HPDE6-E6E7 (cell line): ENCODE data around the gene CDKAL1.

Source experiments
- DNase-seq: peaks from one replicate; pipeline ENCODE4 v3.0.0; 2011; ENCODE audit warnings: missing footprints; ENCODE audit errors: extremely low spot score

Gene CDKAL1

GRCh38 chr6:20554326-20554725, 20.1 kb downstream of the CDKAL1 start:
- no peak for DNase-seq

GRCh38 chr6:20554817-20555216, 20.6 kb downstream of the CDKAL1 start:
- DNase-seq = no peak

- no peak for DNase-seq
Observed at GRCh38 chr6:20559924-20560551, 25.8 kb downstream of the CDKAL1 start.

GRCh38 chr6:20563377-20563776, 29.1 kb downstream of the CDKAL1 start:
- no peak for DNase-seq

- DNase-seq = no peak
Observed at GRCh38 chr6:20564269-20564668, 30.0 kb downstream of the CDKAL1 start.

- no peak for DNase-seq
Observed at GRCh38 chr6:20564777-20565176, 30.5 kb downstream of the CDKAL1 start.

- DNase-seq = no peak
Observed at GRCh38 chr6:20565342-20565741, 31.1 kb downstream of the CDKAL1 start.

GRCh38 chr6:20566109-20566508, 31.9 kb downstream of the CDKAL1 start:
- DNase-seq = no peak

- DNase-seq = no peak
Observed at GRCh38 chr6:20569000-20569610, 34.8 kb downstream of the CDKAL1 start.

GRCh38 chr6:20571261-20571660, 37.0 kb downstream of the CDKAL1 start:
- DNase-seq = no peak

GRCh38 chr6:20572288-20572687, 38.0 kb downstream of the CDKAL1 start:
- DNase-seq = no peak

- DNase-seq = no peak
Observed at GRCh38 chr6:20572940-20573339, 38.7 kb downstream of the CDKAL1 start.

- no peak for DNase-seq
Observed at GRCh38 chr6:20574355-20574754, 40.1 kb downstream of the CDKAL1 start.

- DNase-seq = no peak
Observed at GRCh38 chr6:20575125-20575524, 40.9 kb downstream of the CDKAL1 start.

GRCh38 chr6:20575704-20576451, 41.6 kb downstream of the CDKAL1 start:
- no peak for DNase-seq

- DNase-seq = no peak
Observed at GRCh38 chr6:20577173-20577688, 43.0 kb downstream of the CDKAL1 start.

- DNase-seq = no peak
Observed at GRCh38 chr6:20581070-20581469, 46.8 kb downstream of the CDKAL1 start.

GRCh38 chr6:20582586-20583443, 48.6 kb downstream of the CDKAL1 start:
- DNase-seq = no peak

- DNase-seq = no peak
Observed at GRCh38 chr6:20583444-20583800, 49.2 kb downstream of the CDKAL1 start.

- no peak for DNase-seq
Observed at GRCh38 chr6:20584100-20584731, 50.0 kb downstream of the CDKAL1 start.

- DNase-seq = no peak
Observed at GRCh38 chr6:20589266-20589665, 55.0 kb downstream of the CDKAL1 start.
